H1 (cell line): Measurements from ENCODE around the gene ATP11A.

Experiments used
- CHD7 ChIP-seq: fragments of 300-600 bp; sonication (generic); IDR thresholded peaks from 2 replicates; pipeline ENCODE4 v1.7.1; 2012; ENCODE audit warnings: low read length, moderate library complexity, mild to moderate bottlenecking, inconsistent platforms; ENCODE audit not compliant: insufficient replicate concordance
- EGR1 ChIP-seq: IDR thresholded peaks from 2 replicates; pipeline ENCODE4 v1.6.1; 2011; ENCODE audit warnings: low read depth, low read length, borderline replicate concordance
- FOSL1 ChIP-seq: IDR thresholded peaks from 2 replicates; pipeline ENCODE4 v1.6.1; 2011; ENCODE audit warnings: mild to moderate bottlenecking, low read depth, low read length, moderate library complexity; ENCODE audit not compliant: insufficient read depth
- JUND ChIP-seq: IDR thresholded peaks from 2 replicates; pipeline ENCODE4 v1.6.1; 2011; ENCODE audit warnings: mild to moderate bottlenecking, improper control_type of control experiment, low read length
- POLR2AphosphoS5 ChIP-seq: IDR thresholded peaks from 2 replicates; pipeline ENCODE4 v1.6.1; 2011; ENCODE audit warnings: low read depth, low read length
- POU5F1 ChIP-seq: IDR thresholded peaks from 2 replicates; pipeline ENCODE4 v1.6.1; 2011; ENCODE audit warnings: low read depth, mild to moderate bottlenecking, low read length, moderate library complexity
- RAD21 ChIP-seq, 2 experiments: IDR thresholded peaks in 1 of 2; conservative IDR thresholded peaks in 1 of 2; 2 replicates each; pipeline ENCODE4 v1.6.1; 2011; ENCODE audit warnings: low read depth in 2 of 2, low read length in 2 of 2, improper control_type of control experiment in 1 of 2, inconsistent platforms in 1 of 2, mild to moderate bottlenecking in 1 of 2, moderate library complexity in 1 of 2
- TEAD4 ChIP-seq: IDR thresholded peaks from 2 replicates; pipeline ENCODE4 v1.6.1; 2012; ENCODE audit warnings: low read depth, low read length, inconsistent platforms, mixed read lengths
- ZNF274 ChIP-seq: IDR thresholded peaks from 2 replicates; pipeline ENCODE4 v1.7.0; 2012; ENCODE audit warnings: low read length, borderline replicate concordance; ENCODE audit errors: extremely low read depth
- TF ChIP-seq, protein P1 (sequence below): IDR thresholded peaks from 2 replicates; pipeline ENCODE4 v1.6.1; 2012; ENCODE audit warnings: inconsistent platforms
- TF ChIP-seq, protein P2 (sequence below), 3 experiments: IDR thresholded peaks; 1 replicate in 2 of 3; 2 replicates in 1 of 3; pipeline versions ENCODE4 v1.5.1 to v1.6.1; 2011; ENCODE audit warnings: low read length in 3 of 3, mild to moderate bottlenecking in 3 of 3, inconsistent platforms in 2 of 3, low read depth in 1 of 3, moderate library complexity in 1 of 3; ENCODE audit not compliant: insufficient read depth in 1 of 3; ENCODE audit errors: control extremely low read depth in 1 of 3

DNA sequence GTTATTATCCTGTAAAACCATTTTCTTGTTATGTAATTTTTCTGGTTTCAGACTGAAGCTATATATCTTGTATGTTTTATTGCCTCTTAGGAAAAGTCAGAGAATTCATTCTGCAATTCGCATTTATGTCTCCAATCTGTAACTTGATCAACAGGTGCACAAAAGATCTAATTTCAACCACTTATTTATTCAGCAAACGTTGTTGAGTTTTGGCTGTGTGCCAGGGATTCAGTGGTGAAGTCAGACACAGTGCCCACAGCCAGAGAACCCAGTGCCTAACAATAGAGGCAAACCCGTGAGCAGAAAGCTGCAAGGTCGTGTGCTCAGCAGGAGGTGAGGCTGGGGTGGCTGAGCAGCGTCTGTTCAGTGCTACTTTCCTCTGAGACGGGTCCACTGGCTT lies 159.7 kb downstream of the ATP11A start:
- TF ChIP-seq JUND = no peak
- TF ChIP-seq RAD21 (IDR thresholded peaks at IDR 0.05 in 1 of 2, conservative IDR thresholded peaks at IDR 0.05 in 1 of 2; ENCODE audit: low read depth in 2 of 2, low read length in 2 of 2) = no peak
- no peak for TF ChIP-seq FOSL1
- TF ChIP-seq TEAD4 = no peak
- TF ChIP-seq, protein P1, sequence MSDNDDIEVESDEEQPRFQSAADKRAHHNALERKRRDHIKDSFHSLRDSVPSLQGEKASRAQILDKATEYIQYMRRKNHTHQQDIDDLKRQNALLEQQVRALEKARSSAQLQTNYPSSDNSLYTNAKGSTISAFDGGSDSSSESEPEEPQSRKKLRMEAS = no peak
- TF ChIP-seq, protein P2, sequence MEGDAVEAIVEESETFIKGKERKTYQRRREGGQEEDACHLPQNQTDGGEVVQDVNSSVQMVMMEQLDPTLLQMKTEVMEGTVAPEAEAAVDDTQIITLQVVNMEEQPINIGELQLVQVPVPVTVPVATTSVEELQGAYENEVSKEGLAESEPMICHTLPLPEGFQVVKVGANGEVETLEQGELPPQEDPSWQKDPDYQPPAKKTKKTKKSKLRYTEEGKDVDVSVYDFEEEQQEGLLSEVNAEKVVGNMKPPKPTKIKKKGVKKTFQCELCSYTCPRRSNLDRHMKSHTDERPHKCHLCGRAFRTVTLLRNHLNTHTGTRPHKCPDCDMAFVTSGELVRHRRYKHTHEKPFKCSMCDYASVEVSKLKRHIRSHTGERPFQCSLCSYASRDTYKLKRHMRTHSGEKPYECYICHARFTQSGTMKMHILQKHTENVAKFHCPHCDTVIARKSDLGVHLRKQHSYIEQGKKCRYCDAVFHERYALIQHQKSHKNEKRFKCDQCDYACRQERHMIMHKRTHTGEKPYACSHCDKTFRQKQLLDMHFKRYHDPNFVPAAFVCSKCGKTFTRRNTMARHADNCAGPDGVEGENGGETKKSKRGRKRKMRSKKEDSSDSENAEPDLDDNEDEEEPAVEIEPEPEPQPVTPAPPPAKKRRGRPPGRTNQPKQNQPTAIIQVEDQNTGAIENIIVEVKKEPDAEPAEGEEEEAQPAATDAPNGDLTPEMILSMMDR (IDR thresholded peaks at IDR 0.05; ENCODE audit: control extremely low read depth in 1 of 3, insufficient read depth in 1 of 3, low read depth in 1 of 3, low read length in 3 of 3) = no peak
- TF ChIP-seq POLR2AphosphoS5 = no peak
- TF ChIP-seq POU5F1 = no peak
- no peak for TF ChIP-seq CHD7
- TF ChIP-seq EGR1 = no peak
- TF ChIP-seq ZNF274 = no peak
